ENCODE data around the gene CNTNAP2. TPM values are rescaled to one million over a fixed set of nuclear protein-coding genes. Genes with fewer than 3 reads are reported as not detected.
"Not testable (repeated sequence)": the region's sequence is repeated elsewhere in the genome, so short reads cannot be mapped to it uniquely, and the experiment has no call there.

Gene CNTNAP2
- total RNA-seq, 1 donor from 2014 or later: not detected

- intact Hi-C loops (cut with micrococcal nuclease): no loop called here
These were observed 2286.9 kb downstream of the CNTNAP2 start for GRCh38 chr7:148403466-148403993.

DNA sequence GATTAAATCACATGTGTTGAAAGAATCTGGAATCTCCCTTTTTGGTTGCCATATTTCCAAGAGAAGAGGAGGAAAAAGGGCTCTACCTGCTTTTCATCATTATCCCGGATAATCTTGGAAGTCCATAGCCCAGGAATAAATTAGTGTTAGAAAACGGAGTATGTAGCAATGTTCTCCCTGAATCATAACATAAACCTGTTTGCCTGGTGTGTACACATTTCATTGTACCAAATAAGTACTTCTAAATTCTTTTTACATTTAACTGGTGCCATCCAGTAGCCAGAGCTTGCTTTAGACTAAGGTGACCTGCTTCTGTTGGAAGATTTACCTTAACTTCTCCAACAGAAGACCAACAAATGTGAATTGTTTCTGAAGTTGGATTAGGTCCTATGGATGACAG is 2291.7 kb downstream of the CNTNAP2 start:
- intact Hi-C loops (cut with micrococcal nuclease): no loop called here

GRCh38 chr7:148410905-148411304 is 2294.3 kb downstream of the CNTNAP2 start:
- intact Hi-C loops (cut with micrococcal nuclease): no loop called here

- intact Hi-C loops (cut with micrococcal nuclease): no loop called here
These were observed 2296.1 kb downstream of the CNTNAP2 start for GRCh38 chr7:148412691-148413090.

- intact Hi-C loops (cut with micrococcal nuclease): loop anchor here (1.0 kb wide), 1 partner anchor 13 kb away; no protein-coding TSS in a partner anchor
These were observed 2303.5 kb downstream of the CNTNAP2 start for GRCh38 chr7:148419856-148420832.

GRCh38 chr7:148422030-148422429 is 2305.4 kb downstream of the CNTNAP2 start:
- intact Hi-C loops (cut with micrococcal nuclease): no loop called here

GRCh38 chr7:148426393-148426792 is 2309.8 kb downstream of the CNTNAP2 start:
- intact Hi-C loops (cut with micrococcal nuclease): not testable (repeated sequence)

GRCh38 chr7:148430690-148431089 is 2314.1 kb downstream of the CNTNAP2 start:
- intact Hi-C loops (cut with micrococcal nuclease): not testable (repeated sequence)

GRCh38 chr7:148433521-148434180 is 2317.1 kb downstream of the CNTNAP2 start:
- intact Hi-C loops (cut with micrococcal nuclease): loop anchor here (1.0 kb wide), 1 partner anchor 13 kb away; no protein-coding TSS in a partner anchor

DNA sequence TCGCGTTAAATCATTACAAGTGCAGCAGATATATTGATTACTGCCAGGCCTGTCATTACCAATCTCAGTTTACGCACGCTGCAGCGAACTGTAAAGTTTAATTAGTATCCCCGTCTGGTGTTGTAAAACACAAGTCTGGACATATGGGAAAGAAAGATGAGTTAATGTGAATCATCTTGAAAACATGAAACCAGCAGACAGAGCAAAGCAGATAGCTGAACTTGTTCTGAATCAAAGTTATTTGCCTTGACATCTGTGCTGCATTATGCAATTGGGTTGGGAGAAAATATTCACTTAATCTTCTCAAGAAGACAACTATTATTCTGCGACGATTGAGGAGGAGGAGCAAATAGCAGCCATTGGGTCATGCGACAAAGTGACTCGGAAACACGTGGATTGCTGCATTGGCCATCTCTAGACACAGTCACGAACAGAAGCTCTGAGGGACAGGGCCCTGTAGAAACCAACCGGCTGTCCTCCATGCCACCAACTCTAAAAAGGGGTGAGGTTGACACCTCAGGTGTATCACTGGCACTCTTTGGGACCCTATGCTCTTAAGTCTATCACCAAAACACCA is 2317.7 kb downstream of the CNTNAP2 start:
- intact Hi-C loops (cut with micrococcal nuclease): no loop called here

- intact Hi-C loops (cut with micrococcal nuclease): no loop called here
These were observed 2318.3 kb downstream of the CNTNAP2 start for GRCh38 chr7:148434887-148435286.

DNA sequence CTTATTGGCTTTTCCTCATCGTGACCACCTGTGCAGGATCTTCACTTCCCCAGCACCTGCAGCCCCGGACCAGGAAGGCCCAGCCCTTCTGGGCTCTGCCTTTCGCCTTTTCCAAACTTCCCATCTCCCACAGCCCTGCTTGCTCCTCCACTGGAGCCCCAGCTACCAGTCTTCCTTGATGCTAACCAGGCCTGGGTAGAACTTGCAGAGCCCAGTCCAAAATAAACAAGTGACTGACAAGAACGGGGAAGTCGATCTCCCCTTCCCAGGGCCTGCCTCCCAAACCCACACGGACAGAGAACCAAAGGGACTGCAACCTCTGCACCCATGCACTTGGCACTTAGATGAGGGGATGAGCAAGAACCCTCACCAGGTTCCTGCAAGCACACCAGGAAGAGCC is 2319.1 kb downstream of the CNTNAP2 start:
- intact Hi-C loops (cut with micrococcal nuclease): no loop called here

DNA sequence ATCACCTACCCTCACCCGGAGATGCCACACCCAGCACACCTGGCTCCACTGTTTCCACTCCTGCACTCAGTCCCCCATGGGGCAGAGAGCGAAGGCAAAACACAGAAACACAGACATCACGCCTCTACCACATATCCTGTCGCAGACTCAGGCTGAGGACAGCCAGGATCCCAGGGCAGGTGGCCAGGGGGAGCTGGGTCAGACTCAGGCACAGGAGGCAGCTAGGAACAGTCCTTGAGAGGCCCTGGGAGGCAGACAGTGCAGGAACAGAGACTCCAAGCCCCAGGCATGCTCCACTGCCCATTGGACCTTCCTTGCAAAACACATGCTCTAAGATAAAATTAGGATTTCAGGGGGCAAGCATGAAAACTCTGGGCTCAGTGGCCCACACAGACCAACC is 2319.5 kb downstream of the CNTNAP2 start:
- intact Hi-C loops (cut with micrococcal nuclease): no loop called here

GRCh38 chr7:148436571-148436970 is 2320.0 kb downstream of the CNTNAP2 start:
- intact Hi-C loops (cut with micrococcal nuclease): no loop called here

DNA sequence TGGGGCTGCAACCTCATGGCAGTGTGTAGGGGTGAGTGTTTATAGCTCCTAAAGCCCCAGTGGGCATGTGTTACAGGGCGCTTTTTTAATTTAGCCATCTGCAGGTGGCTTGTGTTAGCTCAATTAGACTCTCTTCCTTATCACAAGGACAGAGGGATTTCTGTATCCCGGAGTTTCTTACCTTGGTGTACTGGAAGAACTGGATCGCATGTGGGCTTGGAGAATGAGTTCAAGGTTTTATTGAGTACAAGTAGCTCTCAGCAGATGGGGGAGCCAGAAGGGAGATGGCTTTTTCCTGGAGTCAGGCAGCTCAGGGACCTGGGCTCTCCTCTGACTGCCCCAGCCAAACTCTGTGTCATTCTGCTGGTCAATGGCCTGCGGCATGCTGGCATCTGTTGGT is 2320.4 kb downstream of the CNTNAP2 start:
- intact Hi-C loops (cut with micrococcal nuclease): no loop called here

DNA sequence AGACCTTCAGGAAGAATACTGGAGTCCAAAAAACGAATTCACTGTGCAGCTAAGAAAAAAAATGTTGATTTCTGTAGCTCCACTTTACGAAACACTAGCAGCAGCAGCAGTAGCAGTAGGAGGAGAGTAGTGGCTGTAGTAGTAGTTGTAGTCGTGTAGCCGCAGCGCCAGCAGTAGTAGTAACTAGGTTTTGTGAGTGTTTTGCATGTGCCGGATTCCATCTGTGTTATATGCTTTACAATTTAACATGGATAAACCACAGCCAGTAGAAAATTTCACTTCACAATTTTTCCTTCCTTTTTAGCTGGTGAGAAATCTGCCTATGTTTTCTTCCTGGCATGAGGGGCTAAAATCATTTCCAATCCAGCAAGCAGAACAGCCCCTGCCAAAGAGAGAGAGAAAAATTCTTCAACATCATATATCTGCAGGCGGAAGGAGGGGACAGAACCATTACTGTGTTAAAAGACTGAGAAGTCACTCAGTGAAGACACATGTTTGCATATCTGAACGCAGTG is 2325.6 kb downstream of the CNTNAP2 start:
- intact Hi-C loops (cut with micrococcal nuclease): no loop called here

DNA sequence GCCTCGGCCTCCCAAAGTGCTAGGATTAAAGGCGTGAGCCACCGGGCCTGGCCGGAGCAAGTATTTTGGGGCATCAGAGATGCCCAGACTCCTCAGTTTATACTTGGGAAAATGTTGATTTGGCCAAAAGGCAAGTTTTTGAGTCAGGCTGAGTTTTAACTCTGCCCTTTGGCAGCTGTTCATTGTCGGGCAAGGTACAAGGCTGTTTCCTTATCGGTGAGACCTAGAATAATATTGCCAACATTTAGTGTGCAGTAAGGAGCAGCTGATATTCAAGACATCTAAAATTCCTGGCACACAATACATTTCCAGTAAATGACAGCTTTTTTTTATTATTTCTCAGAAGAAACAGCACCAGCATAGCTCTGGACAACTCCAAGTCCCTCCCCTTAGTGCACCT is 2326.3 kb downstream of the CNTNAP2 start:
- intact Hi-C loops (cut with micrococcal nuclease): no loop called here

DNA sequence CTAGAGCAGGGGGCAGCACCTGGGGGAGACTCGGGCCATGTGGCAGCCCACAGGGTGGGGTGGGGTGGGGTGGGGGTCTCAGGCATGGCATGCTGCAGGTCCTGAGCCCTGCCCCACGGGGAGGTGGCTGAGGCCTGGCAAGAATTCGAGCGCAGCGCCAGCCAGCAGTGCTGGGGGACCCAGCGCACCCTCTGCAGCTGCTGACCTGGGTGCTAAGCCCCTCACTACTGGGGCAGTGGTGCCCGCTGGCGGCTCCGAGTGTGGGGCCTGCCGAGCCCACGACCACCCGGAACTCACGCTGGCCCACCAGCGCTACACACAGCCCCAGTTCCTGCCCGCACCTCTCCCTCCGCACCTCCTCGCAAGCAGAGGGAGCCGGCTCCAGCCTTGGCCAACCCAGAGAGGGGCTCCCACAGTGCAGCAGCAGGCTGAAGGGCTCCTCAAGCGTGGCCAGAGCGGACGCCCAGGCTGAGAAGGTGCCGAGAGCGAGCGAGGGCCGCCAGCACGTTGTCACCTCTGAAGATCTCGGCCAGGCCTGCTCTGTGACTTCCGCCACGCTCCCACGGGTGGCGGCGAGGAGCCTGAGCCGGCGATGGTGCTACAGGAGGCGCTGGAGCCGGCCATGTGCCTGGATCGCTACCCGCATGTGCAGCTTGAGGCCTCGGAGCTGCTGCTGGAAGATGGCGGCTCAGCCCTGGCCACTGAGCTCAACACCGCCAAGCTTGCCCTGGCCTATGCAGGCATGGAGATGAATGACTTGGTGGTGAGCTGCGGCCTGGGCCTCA is 2328.9 kb downstream of the CNTNAP2 start:
- intact Hi-C loops (cut with micrococcal nuclease): no loop called here

GRCh38 chr7:148447221-148447849 is 2330.7 kb downstream of the CNTNAP2 start:
- intact Hi-C loops (cut with micrococcal nuclease): no loop called here

GRCh38 chr7:148451526-148451925 is 2334.9 kb downstream of the CNTNAP2 start:
- intact Hi-C loops (cut with micrococcal nuclease): not testable (repeated sequence)
